GM21786 (cell line): ENCODE data around the gene TMC5.
"Not testable (repeated sequence)": the region's sequence is repeated elsewhere in the genome, so short reads cannot be mapped to it uniquely, and the experiment has no call there.

ENCODE experiments used
- ATAC-seq: cut with Tn5 transposase; IDR thresholded peaks from one replicate; pipeline ENCODE4 v1.9.1; 2021; ENCODE audit not compliant: unreplicated experiment

Gene TMC5, protein sequence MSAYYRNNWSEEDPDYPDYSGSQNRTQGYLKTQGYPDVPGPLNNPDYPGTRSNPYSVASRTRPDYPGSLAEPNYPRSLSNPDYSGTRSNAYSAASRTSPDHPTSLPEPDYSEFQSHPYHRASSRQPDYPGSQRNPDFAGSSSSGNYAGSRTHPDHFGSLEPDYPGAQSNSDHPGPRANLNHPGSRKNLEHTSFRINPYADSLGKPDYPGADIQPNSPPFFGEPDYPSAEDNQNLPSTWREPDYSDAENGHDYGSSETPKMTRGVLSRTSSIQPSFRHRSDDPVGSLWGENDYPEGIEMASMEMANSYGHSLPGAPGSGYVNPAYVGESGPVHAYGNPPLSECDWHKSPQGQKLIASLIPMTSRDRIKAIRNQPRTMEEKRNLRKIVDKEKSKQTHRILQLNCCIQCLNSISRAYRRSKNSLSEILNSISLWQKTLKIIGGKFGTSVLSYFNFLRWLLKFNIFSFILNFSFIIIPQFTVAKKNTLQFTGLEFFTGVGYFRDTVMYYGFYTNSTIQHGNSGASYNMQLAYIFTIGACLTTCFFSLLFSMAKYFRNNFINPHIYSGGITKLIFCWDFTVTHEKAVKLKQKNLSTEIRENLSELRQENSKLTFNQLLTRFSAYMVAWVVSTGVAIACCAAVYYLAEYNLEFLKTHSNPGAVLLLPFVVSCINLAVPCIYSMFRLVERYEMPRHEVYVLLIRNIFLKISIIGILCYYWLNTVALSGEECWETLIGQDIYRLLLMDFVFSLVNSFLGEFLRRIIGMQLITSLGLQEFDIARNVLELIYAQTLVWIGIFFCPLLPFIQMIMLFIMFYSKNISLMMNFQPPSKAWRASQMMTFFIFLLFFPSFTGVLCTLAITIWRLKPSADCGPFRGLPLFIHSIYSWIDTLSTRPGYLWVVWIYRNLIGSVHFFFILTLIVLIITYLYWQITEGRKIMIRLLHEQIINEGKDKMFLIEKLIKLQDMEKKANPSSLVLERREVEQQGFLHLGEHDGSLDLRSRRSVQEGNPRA

GRCh38 chr16:19417640-19418039 is at the start of gene TMC5:
TMC5 (plus strand) TSS chr16:19417883; CDS start chr16:19440039, 22,156 bp downstream.
- ATAC-seq = no peak

DNA sequence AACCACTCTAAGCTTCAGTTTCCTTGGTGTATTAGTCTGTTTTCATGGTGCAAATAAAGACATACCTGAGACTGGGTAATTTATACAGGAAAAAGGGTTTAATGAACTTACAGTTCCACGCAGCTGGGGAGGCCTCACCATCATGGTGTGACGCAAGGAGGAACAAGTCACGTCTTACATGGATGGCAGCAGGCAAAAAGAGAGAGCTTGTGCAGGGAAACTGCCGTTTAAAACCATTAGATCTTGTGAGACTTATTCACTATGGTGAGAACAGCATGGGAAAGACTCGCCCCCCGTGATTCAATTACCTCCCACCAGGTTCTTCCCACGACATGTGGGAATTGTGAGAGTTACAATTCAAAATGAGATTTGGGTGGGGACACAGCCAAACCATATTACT is 45.1 kb upstream of the TMC5 start:
- not testable (repeated sequence) for ATAC-seq

DNA sequence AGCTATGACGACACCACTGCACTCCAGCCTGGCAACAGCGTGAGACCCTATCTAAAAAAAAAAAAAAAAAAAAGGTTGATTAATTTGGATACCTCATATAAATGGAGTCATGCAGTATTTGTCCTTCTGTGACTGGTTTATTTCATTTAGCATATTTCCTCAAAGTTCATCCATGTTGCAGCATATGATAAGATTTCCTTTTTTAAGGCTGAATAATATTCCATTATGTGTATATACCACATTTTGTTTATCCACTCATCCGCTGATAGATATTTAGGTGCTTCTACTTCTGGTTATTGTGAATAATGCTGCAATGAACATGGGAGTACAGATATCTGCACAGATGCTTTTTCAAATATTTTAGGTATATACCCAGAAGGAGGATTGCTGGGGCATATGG is 43.3 kb upstream of the TMC5 start:
- no peak for ATAC-seq

DNA sequence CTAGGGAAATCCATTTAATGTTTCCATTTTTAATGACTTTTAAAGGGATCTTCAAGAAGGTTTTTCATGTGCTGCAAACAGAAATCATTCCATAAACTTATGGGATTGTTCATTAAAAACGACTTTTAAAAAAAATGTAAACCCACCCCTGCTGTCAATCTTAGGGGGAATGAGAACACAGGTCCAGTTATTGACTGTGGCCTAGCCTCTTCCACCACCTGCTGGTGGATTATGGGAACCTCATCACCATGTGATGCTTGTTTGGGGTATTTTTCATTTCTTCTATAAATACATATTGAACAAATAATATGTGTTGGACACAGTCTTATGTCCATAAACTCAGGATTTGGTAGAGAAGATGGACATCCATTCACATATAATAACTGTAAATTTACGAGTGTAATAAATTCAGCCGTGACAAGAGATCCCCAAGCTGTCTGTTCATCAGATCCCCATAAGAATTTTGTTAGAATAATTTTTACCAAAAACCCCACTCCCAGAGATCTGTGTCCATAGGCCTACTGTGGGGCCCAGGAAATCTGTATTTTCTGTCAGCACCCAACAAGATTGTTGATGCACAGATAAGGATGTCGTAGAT is 42.0 kb upstream of the TMC5 start:
- ATAC-seq = no peak

DNA sequence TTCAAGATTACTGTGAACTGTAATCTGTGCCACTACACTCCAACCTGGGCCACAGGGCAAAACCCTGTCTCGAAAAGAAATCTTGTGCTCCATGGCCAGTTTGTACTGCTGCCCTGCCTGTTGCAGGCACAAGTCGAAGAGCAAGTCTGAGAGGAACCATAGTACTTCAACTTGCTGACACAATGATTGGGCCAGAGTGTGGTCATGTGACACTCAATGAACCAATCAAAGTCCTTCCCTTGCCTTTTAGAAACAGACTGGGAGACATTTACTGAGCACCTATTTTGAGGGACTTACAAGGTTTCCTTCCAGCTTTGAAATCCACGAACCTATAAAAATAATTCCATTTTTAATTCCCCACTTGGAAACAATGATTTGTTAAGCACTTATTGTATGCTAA is 39.8 kb upstream of the TMC5 start:
- no peak for ATAC-seq

GRCh38 chr16:19378511-19378910 is 39.2 kb upstream of the TMC5 start:
- ATAC-seq = no peak

DNA sequence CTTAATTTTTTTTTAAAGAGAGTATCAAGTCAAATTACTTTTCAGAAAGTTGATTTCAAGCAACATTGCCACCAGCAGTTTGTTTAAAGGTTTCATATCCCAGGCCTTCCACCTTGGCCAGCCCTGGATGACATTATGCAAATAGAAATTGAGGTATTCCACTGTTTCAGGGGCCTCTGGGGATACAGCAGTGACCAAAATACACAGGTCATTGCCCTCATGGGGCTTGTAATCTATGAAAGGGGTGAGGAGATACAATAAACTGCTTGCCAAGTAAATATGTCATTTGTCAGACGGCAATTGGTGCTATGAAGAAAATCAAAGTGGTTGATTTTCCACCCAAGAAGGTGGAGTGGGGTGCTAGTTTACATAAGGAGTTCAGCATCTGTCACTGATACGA is 37.8 kb upstream of the TMC5 start:
- ATAC-seq = no peak

GRCh38 chr16:19380328-19380727 is 37.4 kb upstream of the TMC5 start:
- no peak for ATAC-seq

- no peak for ATAC-seq
Observed at GRCh38 chr16:19382084-19382801, 35.4 kb upstream of the TMC5 start.

DNA sequence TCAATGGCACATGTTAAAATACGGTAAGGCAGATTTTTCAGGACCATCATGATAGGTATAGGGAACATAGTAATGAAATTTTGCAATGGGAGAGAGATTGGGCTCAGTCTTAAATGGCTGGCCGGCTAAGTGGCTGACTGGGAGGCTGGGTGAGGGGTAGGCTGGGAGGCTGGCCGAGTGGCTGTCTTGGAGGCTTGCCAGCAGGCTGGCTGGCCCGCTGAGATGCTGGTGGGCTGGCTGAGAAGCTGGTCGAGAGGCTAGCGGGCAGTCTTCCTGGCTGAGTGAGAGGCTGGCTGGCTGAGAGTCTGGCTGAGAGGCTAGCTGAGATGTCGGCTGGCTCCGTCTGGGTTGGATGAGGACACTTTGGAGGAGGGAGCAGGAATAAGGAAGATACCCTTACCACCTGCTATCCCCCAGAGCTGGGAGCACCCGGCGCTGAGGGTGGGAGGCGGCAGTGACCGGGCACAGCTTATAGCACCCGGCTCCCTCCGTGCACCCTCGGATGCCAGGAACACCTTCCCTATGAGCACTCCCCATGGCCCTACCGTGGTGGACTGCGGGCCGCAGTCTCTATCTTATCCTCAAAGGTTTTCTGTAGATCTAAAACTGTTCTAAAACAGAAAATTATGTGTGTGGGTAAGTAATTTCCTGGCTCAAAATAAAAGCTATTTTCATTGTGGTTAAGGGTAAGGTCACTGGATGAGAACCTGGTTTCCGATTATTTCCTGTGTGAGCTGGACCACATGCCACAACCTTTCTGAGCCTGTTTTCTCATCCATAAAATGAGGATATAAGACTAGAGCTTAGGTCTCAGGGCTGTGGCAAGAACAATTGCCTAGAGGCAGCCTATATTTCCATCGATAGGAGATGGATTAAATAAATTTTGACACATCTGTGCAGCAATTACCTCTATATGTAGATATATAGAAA is 34.5 kb upstream of the TMC5 start:
- ATAC-seq = no peak

DNA sequence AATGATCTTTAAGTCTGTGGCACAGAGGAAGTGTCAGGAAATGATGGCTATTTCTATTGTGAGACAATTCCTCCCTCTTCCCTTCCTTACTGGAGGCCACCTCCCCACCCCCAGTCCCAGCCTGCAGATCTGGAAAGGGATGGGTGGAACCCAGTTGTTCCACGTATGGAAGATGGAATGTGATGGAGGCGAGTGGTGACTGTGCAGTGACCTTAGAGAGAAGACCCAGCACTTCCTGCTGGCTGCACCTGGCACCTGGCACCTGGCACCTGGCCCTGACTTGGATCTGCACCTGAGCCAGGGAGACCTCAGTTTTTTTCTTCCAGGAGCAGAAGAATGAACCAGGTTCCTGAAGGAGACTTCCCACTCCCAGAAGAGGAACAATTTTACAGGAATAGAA is 33.0 kb upstream of the TMC5 start:
- ATAC-seq = no peak

DNA sequence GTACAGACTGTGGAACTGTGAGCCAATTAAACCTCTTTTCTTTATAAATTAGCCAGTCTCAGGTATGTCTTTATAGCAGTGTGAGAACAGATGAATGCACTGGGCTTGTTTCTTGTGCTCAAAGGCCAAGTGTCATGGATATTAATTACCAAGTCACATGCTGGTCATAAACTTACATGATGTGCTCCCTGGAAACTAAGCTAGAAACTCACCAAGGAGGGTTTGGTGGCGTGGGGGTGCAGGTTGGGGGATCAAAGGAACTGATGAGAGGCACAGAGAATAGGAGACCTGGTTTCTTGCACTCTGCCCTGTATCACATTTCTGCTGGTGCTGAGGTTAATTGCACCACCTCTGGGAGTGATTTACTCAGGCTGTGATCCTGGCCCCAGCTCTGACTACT is 31.2 kb upstream of the TMC5 start:
- ATAC-seq = no peak

- ATAC-seq = no peak
Observed at GRCh38 chr16:19389246-19389645, 28.4 kb upstream of the TMC5 start.

DNA sequence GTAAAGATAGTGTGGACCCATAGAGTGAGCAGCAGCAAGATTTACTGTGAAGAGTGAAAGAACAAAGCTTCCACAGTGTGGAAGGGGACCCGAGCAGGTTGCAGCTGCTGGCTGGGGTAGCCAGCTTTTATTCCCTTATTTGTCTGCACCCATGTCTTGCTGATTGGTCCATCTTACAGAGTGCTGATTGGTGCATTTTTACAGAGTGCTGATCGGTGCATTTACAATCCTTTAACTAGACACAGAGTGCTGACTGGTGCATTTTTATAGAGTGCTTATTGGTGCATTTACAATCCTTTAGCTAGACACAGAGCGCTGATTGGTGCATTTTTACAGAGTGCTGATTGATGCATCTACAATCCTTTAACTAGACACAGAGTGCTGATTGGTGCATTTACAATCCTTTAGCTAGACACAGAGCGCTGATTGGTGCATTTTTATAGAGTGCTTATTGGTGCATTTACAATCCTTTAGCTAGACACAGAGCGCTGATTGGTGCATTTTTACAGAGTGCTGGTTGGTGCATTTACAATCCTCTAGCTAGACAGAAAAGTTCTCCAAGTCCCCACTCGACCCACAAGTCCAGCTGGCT is 26.4 kb upstream of the TMC5 start:
- not testable (repeated sequence) for ATAC-seq

DNA sequence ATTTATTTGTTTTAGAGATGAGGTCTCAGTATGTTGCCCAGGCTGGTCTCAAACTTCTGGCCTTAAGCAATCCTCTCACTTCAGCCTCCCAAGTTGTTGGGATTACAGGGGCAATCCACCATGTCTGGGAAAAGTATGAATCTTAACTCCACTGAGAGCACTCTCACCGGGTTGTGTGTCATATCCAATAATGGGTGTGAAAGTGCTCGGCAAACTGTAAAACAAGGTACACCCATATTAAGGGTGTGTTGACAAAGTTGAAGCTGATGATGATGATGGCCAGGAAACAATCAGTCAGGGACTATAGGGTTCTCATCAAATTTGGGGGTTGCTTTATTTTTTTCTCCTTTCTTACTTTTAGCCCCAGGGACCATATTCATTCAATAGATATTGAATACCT is 25.3 kb upstream of the TMC5 start:
- ATAC-seq = no peak

GRCh38 chr16:19393226-19394111 is 24.2 kb upstream of the TMC5 start:
- ATAC-seq = no peak

- ATAC-seq = not testable (repeated sequence)
Observed at GRCh38 chr16:19395646-19396267, 21.9 kb upstream of the TMC5 start.

DNA sequence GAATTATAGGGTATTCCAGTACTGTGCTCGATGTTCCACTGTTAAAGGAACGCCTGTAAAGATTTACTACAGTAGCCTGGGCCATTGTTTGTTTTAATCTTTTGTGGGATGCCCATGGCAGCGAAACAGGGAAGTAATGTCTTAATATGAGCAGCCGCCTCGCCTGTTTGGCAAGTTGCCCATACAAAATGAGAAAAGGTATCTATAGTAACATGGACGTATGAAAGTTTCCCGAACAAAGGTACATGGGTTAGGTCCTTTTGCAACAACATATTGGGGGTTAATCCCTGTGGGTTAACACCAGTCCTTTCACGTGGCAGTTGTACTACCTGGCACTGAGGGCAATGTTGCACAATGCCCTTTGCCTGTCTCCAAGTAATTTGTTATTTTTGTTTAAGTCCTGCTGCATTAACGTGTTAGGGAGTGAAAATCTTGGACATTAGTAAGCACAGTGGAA is 21.1 kb upstream of the TMC5 start:
- ATAC-seq = no peak
